ENCODE data around the gene PRMT5.

Gene PRMT5

GRCh38 chr14:22906073-22906472, 23.1 kb downstream of the PRMT5 start:
- TF ChIP-seq REST (IDR thresholded peaks at IDR 0.05; ENCODE audit: insufficient read depth in 1 of 2, low read depth in 2 of 2, low read length in 2 of 2) (no peak), POLR2AphosphoS5 (IDR thresholded peaks at IDR 0.05; ENCODE audit: low read depth, low read length) (no peak), SIN3A (IDR thresholded peaks at IDR 0.05; ENCODE audit: borderline replicate concordance, insufficient read depth, low read length) (no peak), FOXP2 (optimal IDR thresholded peaks at IDR 0.05; ENCODE audit: borderline replicate concordance, extremely low read depth, extremely low read length, insufficient read depth) (no peak), TAF1 (IDR thresholded peaks at IDR 0.05; ENCODE audit: borderline replicate concordance, insufficient read depth, low read length) (no peak)

- TF ChIP-seq FOXP2 (optimal IDR thresholded peaks at IDR 0.05; ENCODE audit: borderline replicate concordance, extremely low read depth, extremely low read length, insufficient read depth) (no peak), POLR2AphosphoS5 (IDR thresholded peaks at IDR 0.05; ENCODE audit: low read depth, low read length) (no peak), TAF1 (IDR thresholded peaks at IDR 0.05; ENCODE audit: borderline replicate concordance, insufficient read depth, low read length) (no peak), SIN3A (IDR thresholded peaks at IDR 0.05; ENCODE audit: borderline replicate concordance, insufficient read depth, low read length) (no peak), REST (IDR thresholded peaks at IDR 0.05; ENCODE audit: insufficient read depth in 1 of 2, low read depth in 2 of 2, low read length in 2 of 2) (no peak)
These were observed 23.5 kb downstream of the PRMT5 start for GRCh38 chr14:22905627-22906026.

- no peak for TF ChIP-seq FOXP2 (optimal IDR thresholded peaks at IDR 0.05; ENCODE audit: borderline replicate concordance, extremely low read depth, extremely low read length, insufficient read depth)
- no peak for TF ChIP-seq TAF1 (IDR thresholded peaks at IDR 0.05; ENCODE audit: borderline replicate concordance, insufficient read depth, low read length)
- no peak for TF ChIP-seq REST (IDR thresholded peaks at IDR 0.05; ENCODE audit: insufficient read depth in 1 of 2, low read depth in 2 of 2, low read length in 2 of 2)
- TF ChIP-seq SIN3A (IDR thresholded peaks at IDR 0.05; ENCODE audit: borderline replicate concordance, insufficient read depth, low read length), result no peak
- no peak for TF ChIP-seq POLR2AphosphoS5 (IDR thresholded peaks at IDR 0.05; ENCODE audit: low read depth, low read length)
These were observed 25.5 kb downstream of the PRMT5 start for GRCh38 chr14:22903742-22904087.

- no peak for TF ChIP-seq SIN3A (IDR thresholded peaks at IDR 0.05; ENCODE audit: borderline replicate concordance, insufficient read depth, low read length)
- TF ChIP-seq REST (IDR thresholded peaks at IDR 0.05; ENCODE audit: insufficient read depth in 1 of 2, low read depth in 2 of 2, low read length in 2 of 2), result no peak
- TF ChIP-seq FOXP2 (optimal IDR thresholded peaks at IDR 0.05; ENCODE audit: borderline replicate concordance, extremely low read depth, extremely low read length, insufficient read depth), result no peak
- TF ChIP-seq TAF1 (IDR thresholded peaks at IDR 0.05; ENCODE audit: borderline replicate concordance, insufficient read depth, low read length), result no peak
- no peak for TF ChIP-seq POLR2AphosphoS5 (IDR thresholded peaks at IDR 0.05; ENCODE audit: low read depth, low read length)
These were observed 27.4 kb downstream of the PRMT5 start for GRCh38 chr14:22901799-22902198.
